Measurements from ENCODE around the gene ADGRD1.

The ADGRD1 gene

GRCh38 chr12:130967636-130968035 lies 13.9 kb downstream of the ADGRD1 start:
- no peak for DNase-seq

GRCh38 chr12:130968611-130969010 lies 14.9 kb downstream of the ADGRD1 start:
- no peak for DNase-seq

GRCh38 chr12:130969223-130969622 lies 15.5 kb downstream of the ADGRD1 start:
- DNase-seq: no peak

DNA sequence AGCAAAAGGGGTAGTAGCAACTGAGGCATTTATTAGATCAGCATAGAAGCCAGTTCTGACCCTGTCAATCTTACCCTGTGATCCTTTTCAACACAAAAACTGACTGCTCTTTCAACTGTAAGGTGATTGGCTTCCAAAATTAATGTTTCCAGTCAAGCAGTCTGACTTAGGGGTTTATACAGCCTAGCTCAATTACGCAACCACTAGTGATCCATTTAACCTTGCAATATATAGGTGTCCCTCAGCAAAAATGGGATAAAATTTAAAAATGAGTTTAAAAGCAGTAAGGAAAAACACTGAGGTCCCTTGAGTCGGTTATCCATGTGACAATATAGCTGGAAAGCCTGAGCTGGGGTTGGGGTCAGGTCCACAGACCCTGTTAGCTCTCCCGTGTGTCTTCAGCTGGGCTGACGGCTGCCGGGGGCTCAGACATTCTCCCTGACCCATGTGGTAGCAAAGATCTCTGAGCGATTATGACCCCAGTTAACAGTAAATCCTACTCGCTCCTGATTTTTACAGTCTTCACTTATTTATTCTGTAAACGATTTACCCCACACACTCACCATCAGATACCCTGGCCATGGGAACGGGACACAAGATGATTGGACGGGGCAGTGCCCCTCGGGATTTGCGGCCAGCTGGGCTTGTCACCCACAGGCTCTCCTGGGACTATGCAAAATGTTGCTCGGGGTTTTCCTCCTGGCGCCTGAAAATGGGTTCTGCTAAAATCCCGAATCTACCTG lies 16.6 kb downstream of the ADGRD1 start:
- DNase-seq: no peak

DNA sequence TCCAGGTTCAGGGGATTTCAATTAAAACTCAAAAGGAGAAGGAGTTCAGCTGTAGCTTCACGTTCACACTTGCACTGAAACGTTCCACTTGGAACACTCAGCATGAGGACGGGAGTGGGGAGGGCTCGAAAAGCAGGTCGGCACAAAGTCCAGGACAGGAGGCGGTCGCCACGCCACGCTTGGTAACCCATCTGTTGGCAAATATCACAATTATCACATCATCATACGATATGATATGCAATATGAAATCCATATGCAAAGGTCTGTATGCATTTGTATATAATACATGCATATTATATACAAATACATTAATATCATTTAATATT lies 17.2 kb downstream of the ADGRD1 start:
- DNase-seq: no peak

DNA sequence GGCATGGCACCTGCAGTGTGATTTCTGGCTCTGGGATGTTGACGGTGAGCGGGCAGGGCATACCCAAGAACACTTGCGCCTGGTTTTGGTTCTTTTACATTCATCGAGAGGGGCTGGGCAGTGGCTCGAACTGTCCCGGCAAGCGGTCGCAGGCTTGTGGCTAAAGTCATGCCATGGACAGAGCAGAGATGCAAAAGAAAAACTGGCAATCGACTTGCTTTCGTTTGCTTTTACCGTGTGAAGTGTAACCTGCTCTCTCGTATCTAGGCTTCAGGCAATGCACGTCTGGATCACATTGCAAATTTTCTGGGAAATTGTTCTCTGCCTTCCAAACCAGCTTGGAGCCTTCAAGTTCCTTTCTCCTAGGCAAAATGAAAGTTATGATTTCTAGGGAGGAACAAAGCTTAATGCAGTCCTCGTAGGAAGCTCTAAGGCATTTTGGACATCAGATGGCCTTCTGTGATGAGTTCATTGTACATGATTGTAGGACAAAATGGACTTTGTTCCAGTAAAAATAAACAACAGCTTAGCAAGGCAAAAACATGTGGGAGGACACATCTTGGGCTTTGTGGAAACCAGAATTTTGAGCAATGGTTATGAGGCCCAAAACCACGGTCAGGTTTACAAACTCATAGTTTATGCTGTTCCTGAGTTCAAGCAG lies 18.3 kb downstream of the ADGRD1 start:
- DNase-seq: no peak

DNA sequence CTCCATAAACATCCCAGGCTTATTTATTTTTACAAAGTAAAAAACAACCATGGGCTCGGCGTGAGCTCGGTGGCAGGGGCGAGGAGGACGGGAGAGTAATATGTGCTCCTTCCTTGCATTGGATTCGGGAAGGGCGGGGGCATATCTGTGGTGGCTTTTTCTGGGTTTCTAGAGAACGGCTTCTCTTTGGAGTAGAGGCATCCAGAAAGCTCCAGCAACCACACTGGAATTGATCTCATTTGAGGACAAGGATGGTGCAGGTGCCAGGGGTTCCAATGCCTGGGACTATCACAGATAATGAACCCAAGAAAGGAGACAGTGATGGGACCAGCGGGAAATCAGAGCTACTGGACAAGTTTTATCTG lies 18.9 kb downstream of the ADGRD1 start:
- DNase-seq: no peak

DNA sequence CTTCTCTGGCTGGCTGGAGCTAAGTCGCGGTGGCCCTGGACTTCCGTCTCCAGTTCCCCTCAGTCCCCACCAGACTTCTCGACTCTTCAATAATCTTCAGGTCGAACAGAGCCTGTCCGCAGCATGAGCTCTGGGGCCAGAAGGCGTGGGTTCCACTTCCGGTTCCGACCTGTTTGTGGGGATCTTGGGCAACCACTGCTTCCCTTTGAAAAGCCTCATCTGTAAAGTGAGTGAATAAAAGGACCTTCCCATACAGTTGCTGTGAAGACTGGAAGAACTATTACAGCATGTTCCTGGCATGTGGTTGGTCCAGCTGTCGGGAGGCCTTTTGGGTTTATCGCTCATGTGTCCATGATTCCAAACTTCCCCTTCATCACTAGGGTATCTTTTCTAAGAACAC lies 19.4 kb downstream of the ADGRD1 start:
- DNase-seq: no peak

DNA sequence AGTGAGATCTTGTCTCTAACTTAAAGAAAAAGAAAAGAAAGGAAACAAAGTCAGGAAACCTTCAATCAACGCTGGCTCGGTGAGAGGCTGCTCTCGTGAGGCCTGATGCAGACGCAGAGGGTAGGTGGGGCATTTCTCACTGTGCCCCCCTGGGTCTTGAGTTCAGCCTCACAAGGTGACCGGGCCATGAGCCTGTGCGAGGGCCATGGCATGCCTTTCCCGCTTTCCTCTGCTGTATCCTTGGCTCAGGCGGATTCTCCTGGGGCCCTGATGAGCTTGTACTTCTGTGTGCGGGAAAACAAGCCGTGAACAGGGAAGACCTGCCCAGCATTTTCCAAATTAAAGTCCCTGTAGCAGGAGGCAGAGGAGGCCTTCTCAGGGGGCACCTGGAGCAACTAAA lies 20.2 kb downstream of the ADGRD1 start:
- DNase-seq: no peak

GRCh38 chr12:130975116-130975515 lies 21.4 kb downstream of the ADGRD1 start:
- no peak for DNase-seq

GRCh38 chr12:130976171-130976720 lies 22.5 kb downstream of the ADGRD1 start:
- no peak for DNase-seq

DNA sequence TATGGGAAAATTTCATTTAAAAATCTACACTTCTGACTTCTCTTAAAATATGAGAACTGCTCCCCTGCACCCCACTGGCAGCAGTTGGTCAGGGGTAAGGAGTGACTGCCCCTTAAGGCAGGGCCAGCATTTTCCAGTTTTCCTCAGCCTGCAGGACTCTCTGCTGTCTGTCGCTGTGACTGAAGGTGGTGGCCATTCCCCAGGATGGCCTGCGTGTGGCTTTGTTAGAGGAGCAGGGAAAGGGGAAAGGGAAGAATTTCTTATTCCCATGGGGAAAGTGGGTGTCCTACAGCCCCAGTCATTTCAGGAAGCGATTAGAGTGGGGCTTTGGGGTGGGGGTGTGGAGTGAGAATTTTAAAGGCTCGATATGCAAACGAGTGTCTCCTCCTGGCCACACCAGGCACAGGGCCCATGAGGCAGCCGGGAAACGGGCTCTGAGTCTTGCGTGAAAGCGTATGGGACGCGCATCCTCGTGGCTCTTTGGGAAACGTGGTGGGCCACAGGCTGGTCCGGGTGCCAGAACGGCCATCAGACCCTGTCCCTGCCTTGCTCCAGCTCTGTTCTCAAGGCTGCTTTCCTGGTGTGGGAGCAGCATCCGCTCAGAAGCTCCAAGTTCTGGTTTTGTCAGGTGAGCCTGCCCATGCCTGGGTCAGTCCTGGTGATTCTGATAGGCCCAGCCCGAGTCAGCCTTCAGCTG lies 23.5 kb downstream of the ADGRD1 start:
- no peak for DNase-seq

DNA sequence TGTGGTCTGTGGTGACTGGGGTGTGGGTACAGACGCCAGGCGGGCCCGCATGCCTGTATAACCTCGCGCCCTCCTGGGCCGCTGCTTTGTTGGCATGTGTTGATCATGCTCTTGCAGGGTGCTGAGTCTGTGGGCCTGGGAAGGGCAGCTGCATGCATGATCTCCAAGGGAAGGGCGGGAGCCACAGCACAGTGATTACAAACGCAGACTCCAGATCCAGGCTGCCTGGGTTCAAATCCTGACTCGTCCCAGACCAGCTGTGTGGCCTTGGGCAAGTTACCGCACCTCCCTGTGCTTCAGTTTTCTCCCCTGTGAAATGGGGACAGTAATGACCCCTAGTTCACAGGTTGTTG lies 24.0 kb downstream of the ADGRD1 start:
- DNase-seq: no peak

DNA sequence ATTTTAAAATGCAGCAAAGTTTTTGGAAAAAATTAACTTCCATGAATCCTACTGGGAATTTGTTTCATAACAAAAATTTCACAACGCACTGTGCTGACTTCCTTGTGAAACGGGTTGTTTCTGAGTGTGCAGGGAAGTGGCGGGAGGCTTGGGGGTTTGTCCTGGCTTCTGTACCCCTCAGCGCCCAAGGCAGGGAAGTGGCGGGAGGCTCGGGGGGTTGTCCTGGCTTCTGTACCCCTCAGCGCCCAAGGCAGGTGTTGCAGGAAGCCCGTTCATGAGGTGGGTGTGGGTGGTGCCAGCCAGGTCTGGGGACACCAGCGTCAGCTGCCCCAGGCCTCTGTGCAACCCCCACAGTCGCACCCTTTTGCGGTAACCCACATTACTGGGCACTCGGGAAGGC lies 25.1 kb downstream of the ADGRD1 start:
- no peak for DNase-seq

DNA sequence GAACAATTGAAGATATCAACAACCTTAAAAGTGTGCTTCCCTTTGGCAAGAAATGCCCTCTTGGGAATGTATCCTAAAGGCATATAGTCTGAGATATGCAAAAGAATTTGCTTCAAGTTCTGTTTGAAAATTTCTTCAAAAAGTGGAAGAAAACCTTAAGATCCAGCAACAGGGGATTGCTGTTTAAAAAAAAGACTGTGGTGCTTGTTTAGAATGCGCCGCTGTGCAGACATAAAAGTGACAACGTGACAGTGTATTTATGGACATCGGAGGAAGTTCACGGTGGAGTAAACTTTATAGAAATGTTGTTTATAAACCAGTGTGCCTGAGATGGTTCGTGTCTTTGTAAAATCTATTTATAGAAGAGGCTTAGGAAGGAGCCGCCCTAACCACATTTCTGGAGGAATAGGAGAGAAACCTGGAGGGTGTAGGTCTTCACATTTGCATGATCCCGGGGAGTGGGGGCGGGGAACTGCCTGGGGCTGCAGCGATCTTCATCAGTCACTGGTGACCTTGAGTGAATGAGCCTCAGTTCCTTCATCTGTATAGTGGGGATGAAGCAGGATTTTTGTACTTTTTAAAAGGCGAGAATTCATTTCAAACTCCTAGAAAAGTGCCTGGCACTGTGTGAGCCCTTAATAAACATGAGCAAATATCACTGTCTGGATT lies 27.5 kb downstream of the ADGRD1 start:
- DNase-seq: no peak

DNA sequence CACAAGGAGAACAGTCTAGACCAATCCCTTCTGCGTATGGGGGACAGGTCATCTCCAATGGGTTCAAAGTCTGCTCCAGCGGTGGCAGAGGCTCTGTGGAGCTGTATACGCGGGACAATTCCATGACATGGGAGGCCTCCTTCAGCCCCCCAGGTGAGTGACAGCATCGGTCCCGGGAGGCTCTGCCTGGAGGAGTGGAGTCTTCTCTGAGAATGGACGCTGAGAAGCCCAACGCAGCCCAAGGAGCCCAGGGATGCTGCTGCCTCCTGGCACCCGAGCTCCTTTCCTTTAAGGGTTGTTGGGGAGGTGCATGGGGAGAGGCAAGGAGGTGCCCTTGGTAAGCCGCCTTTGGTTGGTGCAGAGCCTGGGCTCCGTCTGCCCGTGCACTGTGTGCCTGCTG lies 28.2 kb downstream of the ADGRD1 start:
- DNase-seq: no peak

GRCh38 chr12:130982565-130983225 lies 29.0 kb downstream of the ADGRD1 start:
- no peak for DNase-seq

GRCh38 chr12:130983328-130984017 lies 29.8 kb downstream of the ADGRD1 start:
- no peak for DNase-seq

- DNase-seq: no peak
Measured at GRCh38 chr12:130984183-130985058, 30.7 kb downstream of the ADGRD1 start.

GRCh38 chr12:130987151-130987931 lies 33.6 kb downstream of the ADGRD1 start:
- no peak for DNase-seq

GRCh38 chr12:130988261-130988660 lies 34.6 kb downstream of the ADGRD1 start:
- no peak for DNase-seq
